ENCODE data around the gene HOXC9.

The HOXC9 gene

GRCh38 chr12:54015018-54015931, 15.3 kb downstream of the HOXC9 start:
- no peak for DNase-seq (ENCODE audit: low read depth in 2 of 2)

- no peak for DNase-seq (ENCODE audit: low read depth in 2 of 2)
Observed at GRCh38 chr12:54016051-54016450, 16.1 kb downstream of the HOXC9 start.

- no peak for DNase-seq (ENCODE audit: low read depth in 2 of 2)
Observed at GRCh38 chr12:54016478-54016964, 16.6 kb downstream of the HOXC9 start.

GRCh38 chr12:54017027-54017788, 17.2 kb downstream of the HOXC9 start:
- no peak for DNase-seq (ENCODE audit: low read depth in 2 of 2)

- DNase-seq (ENCODE audit: low read depth in 2 of 2), result peak; percentile 63 to 64
Observed at GRCh38 chr12:54017878-54018467, 18.0 kb downstream of the HOXC9 start.

- DNase-seq (ENCODE audit: low read depth in 2 of 2), result no peak
Observed at GRCh38 chr12:54018468-54018984, 18.6 kb downstream of the HOXC9 start.

GRCh38 chr12:54019091-54019811, 19.3 kb downstream of the HOXC9 start:
- no peak for DNase-seq (ENCODE audit: low read depth in 2 of 2)

GRCh38 chr12:54019924-54020590, 20.1 kb downstream of the HOXC9 start:
- no peak for DNase-seq (ENCODE audit: low read depth in 2 of 2)

- DNase-seq (ENCODE audit: low read depth in 2 of 2), result no peak
Observed at GRCh38 chr12:54020591-54021405, 20.8 kb downstream of the HOXC9 start.

- no peak for DNase-seq (ENCODE audit: low read depth in 2 of 2)
Observed at GRCh38 chr12:54021432-54022013, 21.6 kb downstream of the HOXC9 start.

GRCh38 chr12:54022960-54023884, 23.3 kb downstream of the HOXC9 start:
- DNase-seq (ENCODE audit: low read depth in 2 of 2), result no peak

- no peak for DNase-seq (ENCODE audit: low read depth in 2 of 2)
Observed at GRCh38 chr12:54024127-54024526, 24.2 kb downstream of the HOXC9 start.

- DNase-seq (ENCODE audit: low read depth in 2 of 2), result no peak
Observed at GRCh38 chr12:54024581-54025305, 24.8 kb downstream of the HOXC9 start.

GRCh38 chr12:54025499-54026405, 25.8 kb downstream of the HOXC9 start:
- no peak for DNase-seq (ENCODE audit: low read depth in 2 of 2)

GRCh38 chr12:54026640-54027441, 26.9 kb downstream of the HOXC9 start:
- DNase-seq (ENCODE audit: low read depth in 2 of 2), result no peak

GRCh38 chr12:54027442-54027786, 27.5 kb downstream of the HOXC9 start:
- no peak for DNase-seq (ENCODE audit: low read depth in 2 of 2)

Measured in stimulated activated CD8-positive, alpha-beta memory T cell treated with anti-CD3 and anti-CD28 coated beads, Interleukin-15, amount 100 ng/mL, for 4 hours (primary cell).